Liver (tissue), 3 donors: Measurements from ENCODE around the gene FBP1.

ENCODE experiments used
- CTCF ChIP-seq: fragments of 150-350 bp; IDR thresholded peaks from 2 replicates; pipeline ENCODE4 v1.5.1; 2017; ENCODE audit warnings: improper control_type of control experiment, low read depth, low read length; ENCODE audit not compliant: missing input control
- FOXA2 ChIP-seq: IDR thresholded peaks from 2 replicates; pipeline ENCODE4 v1.6.1; 2016; ENCODE audit warnings: antibody characterized with exemption
- GABPA ChIP-seq, 2 donors: IDR thresholded peaks in 1 of 2; conservative IDR thresholded peaks in 1 of 2; 2 replicates each; pipeline ENCODE4 v1.6.1; 2016; ENCODE audit warnings: antibody characterized with exemption in 2 of 2, mild to moderate bottlenecking in 1 of 2, moderate library complexity in 1 of 2
- JUND ChIP-seq, 2 donors: IDR thresholded peaks; 2 replicates each; pipeline ENCODE4 v1.6.1; 2016; ENCODE audit warnings: antibody characterized with exemption in 2 of 2
- RAD21 ChIP-seq, 2 donors: IDR thresholded peaks; 2 replicates each; pipeline ENCODE4 v1.6.1; 2016; ENCODE audit warnings: antibody characterized with exemption in 2 of 2, mild to moderate bottlenecking in 2 of 2
- SP1 ChIP-seq: IDR thresholded peaks from 2 replicates; pipeline ENCODE4 v1.6.1; 2018; ENCODE audit warnings: antibody characterized with exemption, mild to moderate bottlenecking
- TAF1 ChIP-seq: conservative IDR thresholded peaks from 2 replicates; pipeline ENCODE4 v1.6.1; 2016; ENCODE audit warnings: antibody characterized with exemption, mild to moderate bottlenecking
- ZBTB33 ChIP-seq: IDR thresholded peaks from 2 replicates; pipeline ENCODE4 v1.6.1; 2016; ENCODE audit warnings: antibody characterized with exemption
- TF ChIP-seq, protein P1 (sequence below): IDR thresholded peaks from 2 replicates; pipeline ENCODE4 v1.6.1; 2016; ENCODE audit warnings: antibody characterized with exemption
- donor health status: healthy.
- donor health status: healthy.

GRCh38 chr9:94599102-94599501 is 40.2 kb downstream of the FBP1 start:
- TF ChIP-seq TAF1 (no peak), JUND (IDR thresholded peaks at IDR 0.05) (no peak), CTCF (no peak), RAD21 (IDR thresholded peaks at IDR 0.05) (no peak), GABPA (IDR thresholded peaks at IDR 0.05 in 1 of 2, conservative IDR thresholded peaks at IDR 0.05 in 1 of 2) (no peak), SP1 (no peak), FOXA2 (no peak), ZBTB33 (no peak)
- TF ChIP-seq, protein P1, sequence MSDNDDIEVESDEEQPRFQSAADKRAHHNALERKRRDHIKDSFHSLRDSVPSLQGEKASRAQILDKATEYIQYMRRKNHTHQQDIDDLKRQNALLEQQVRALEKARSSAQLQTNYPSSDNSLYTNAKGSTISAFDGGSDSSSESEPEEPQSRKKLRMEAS: no peak
